Endothelial cell of umbilical vein (primary cell): Measurements from ENCODE around the gene PDZD4. TPM values are rescaled to one million over a fixed set of nuclear protein-coding genes. Genes with fewer than 3 reads are reported as not detected.

Experiments
- BruUV-seq: library from RNA; stranded (reverse); fragments of 400-500 nt; replicated peaks from 2 replicates; lab custom pipeline; 2021; lab: Mats Ljungman, UMichigan
- CTCF ChIA-PET: fragments of 300-600, 350-600 bp; sonication (Branson Sonifier 250); formaldehyde crosslinking; loops from one replicate; lab custom pipeline; 2021; ENCODE audit warnings: antibody characterized with exemption, inconsistent platforms; lab: Charles Lee
- POLR2A ChIA-PET: fragments of 300-600, 350-600 bp; sonication (Branson Sonifier 250); formaldehyde crosslinking; loops from one replicate; lab custom pipeline; 2021; ENCODE audit warnings: antibody characterized with exemption, inconsistent platforms; lab: Charles Lee
- DNase-seq: peaks from one replicate; pipeline ENCODE4 v3.0.0-alpha.2; 2011; ENCODE audit warnings: low read depth, low spot score
- FAIRE-seq: peaks from 2 replicates; lab custom pipeline; 2011; peaks lifted over from hg19 to GRCh38; lab: Jason Lieb, UNC
- H2AFZ ChIP-seq: 2 replicates; pipeline ENCODE4 v1.6.0; 2012; ENCODE audit warnings: low read depth, low read length, control low read depth, inconsistent platforms
- H3K27ac ChIP-seq: 2 replicates; pipeline ENCODE4 v1.5.1; 2011; ENCODE audit warnings: low read depth, mild to moderate bottlenecking, control low read depth, low read length, moderate library complexity; ENCODE audit not compliant: insufficient read depth
- H3K27me3 ChIP-seq, 2 experiments: 2 replicates each; pipeline versions ENCODE4 v1.6.0 to v1.6.1; 2011; ENCODE audit warnings: low read length in 2 of 2, mixed read lengths in 1 of 2; ENCODE audit not compliant: control insufficient read depth in 2 of 2, insufficient read depth in 2 of 2
- H3K36me3 ChIP-seq, 2 experiments: 2 replicates in 1 of 2; 3 replicates in 1 of 2; pipeline ENCODE4 v1.5.1; 2011; ENCODE audit warnings: low read length in 2 of 2, mild to moderate bottlenecking in 1 of 2, moderate library complexity in 1 of 2; ENCODE audit not compliant: control insufficient read depth in 2 of 2, insufficient read depth in 2 of 2; ENCODE audit errors: extremely low read depth in 1 of 2
- H3K4me1 ChIP-seq: 3 replicates; pipeline ENCODE4 v1.5.1; 2011; ENCODE audit warnings: mild to moderate bottlenecking, low read length; ENCODE audit not compliant: control insufficient read depth, insufficient read depth; ENCODE audit errors: extremely low read depth
- H3K4me2 ChIP-seq: 2 replicates; pipeline ENCODE4 v1.6.1; 2011; ENCODE audit warnings: low read length, control low read depth, mixed read lengths; ENCODE audit not compliant: insufficient read depth
- H3K4me3 ChIP-seq, 3 experiments: fragments of 200-600 bp in 1 of 3; sonication (generic), shearing (Covaris generic) in 1 of 3; replicated peaks in 1 of 3; 2 replicates each; pipeline ENCODE4 v1.5.1; 2011 to 2016; ENCODE audit warnings: control low read depth in 3 of 3, low read length in 3 of 3, mild to moderate bottlenecking in 2 of 3, inconsistent platforms in 1 of 3, low read depth in 1 of 3, moderate library complexity in 1 of 3; ENCODE audit not compliant: insufficient read depth in 1 of 3
- H3K79me2 ChIP-seq: 2 replicates; pipeline ENCODE4 v1.6.0; 2012; ENCODE audit warnings: low read length, inconsistent platforms; ENCODE audit not compliant: control insufficient read depth, insufficient read depth
- H3K9ac ChIP-seq: replicated peaks from 2 replicates; pipeline ENCODE3; 2011; ENCODE audit warnings: low read length, control low read depth; ENCODE audit not compliant: insufficient read depth; ENCODE audit errors: extremely low read depth
- H3K9me1 ChIP-seq: replicated peaks from 3 replicates; pipeline ENCODE4 v1.6.0; 2011; ENCODE audit warnings: mild to moderate bottlenecking, low read length; ENCODE audit not compliant: control insufficient read depth, insufficient read depth; ENCODE audit errors: extremely low read depth
- H3K9me3 ChIP-seq: replicated peaks from 2 replicates; pipeline ENCODE4 v1.5.1; 2012; ENCODE audit warnings: low read length, inconsistent platforms; ENCODE audit not compliant: control insufficient read depth, insufficient read depth
- H4K20me1 ChIP-seq: replicated peaks from 2 replicates; pipeline ENCODE3; 2011; ENCODE audit warnings: mild to moderate bottlenecking, low read length; ENCODE audit not compliant: control insufficient read depth, insufficient read depth; ENCODE audit errors: extremely low read depth
- CTCF ChIP-seq, 2 donors: IDR thresholded peaks; 1 replicate in 1 of 2; 2 replicates in 1 of 2; pipeline ENCODE4 v1.5.1; 2011; ENCODE audit warnings: low read length in 2 of 2, mild to moderate bottlenecking in 2 of 2, moderate library complexity in 2 of 2, control low read depth in 1 of 2, inconsistent platforms in 1 of 2, low read depth in 1 of 2; ENCODE audit not compliant: insufficient read depth in 1 of 2; ENCODE audit errors: extremely low read depth in 1 of 2
- EZH2 ChIP-seq: IDR thresholded peaks from 2 replicates; pipeline ENCODE4 v1.6.1; 2012; ENCODE audit warnings: borderline replicate concordance, low read depth, mild to moderate bottlenecking, moderate library complexity, low read length, inconsistent platforms; ENCODE audit not compliant: severe bottlenecking
- FOS ChIP-seq: IDR thresholded peaks from 2 replicates; pipeline ENCODE4 v1.6.1; 2011; ENCODE audit warnings: mild to moderate bottlenecking, low read length, moderate library complexity, borderline replicate concordance; ENCODE audit not compliant: insufficient read depth
- GATA2 ChIP-seq: IDR thresholded peaks from 2 replicates; pipeline ENCODE4 v1.7.0; 2011; ENCODE audit warnings: low read depth, mild to moderate bottlenecking, moderate library complexity, mixed read lengths, low read length; ENCODE audit not compliant: insufficient read length, insufficient read depth
- JUN ChIP-seq: IDR thresholded peaks from 2 replicates; pipeline ENCODE4 v1.6.1; 2011; ENCODE audit warnings: borderline replicate concordance, low read depth; ENCODE audit not compliant: insufficient read length, insufficient read depth
- MAX ChIP-seq: IDR thresholded peaks from 2 replicates; pipeline ENCODE4 v1.6.1; 2011; ENCODE audit not compliant: insufficient read depth, insufficient read length
- MYC ChIP-seq: IDR thresholded peaks from one replicate; pipeline ENCODE4 v1.6.1; 2011; ENCODE audit warnings: mild to moderate bottlenecking, low read depth, low read length
- POLR2A ChIP-seq: IDR thresholded peaks from 2 replicates; pipeline ENCODE4 v1.6.1; 2012; ENCODE audit warnings: low read depth, mild to moderate bottlenecking, control low read depth, low read length
- POLR2AphosphoS5 ChIP-seq: IDR thresholded peaks from 2 replicates; pipeline ENCODE4 v1.6.1; 2012; ENCODE audit warnings: low read depth, mild to moderate bottlenecking, control low read depth, low read length, moderate library complexity; ENCODE audit not compliant: insufficient read depth
- dilution Hi-C: fragments of 300-500 bp; cut with MboI; formaldehyde crosslinking; loops from one replicate; pipeline ENCODE4 v1.15.0; 2019; ENCODE audit warnings: low sequenced_read_pairs; ENCODE audit not compliant: extremely low pct_ligation_motif_present
- intact Hi-C: fragments of 100-400 bp; cut with micrococcal nuclease; formaldehyde crosslinking; loops from one replicate; pipeline ENCODE4 v1.10.0; 2022
- polyA plus RNA-seq, 4 experiments: library from polyadenylated mRNA; depleted of rRNA in 3 of 4; stranded (reverse) in 3 of 4; unstranded in 1 of 4; fragments of >200 nt; gene quantifications; 2 replicates each; pipeline versions ENCODE4 v1.2.1 to v1.2.3, GENCODE V29; 2011 to 2012; ENCODE audit warnings: missing spikeins in 1 of 4
- total RNA-seq: library from RNA; stranded (reverse); gene quantifications from 2 replicates; pipeline ENCODE4 v1.2.3, GENCODE V29; 2021

PDZD4 gene
- total and polyA plus RNA-seq, 2 donors (not counting 3 experiments of a cell fraction or from before 2014, with no cell fraction given) = 0.07 to 0.09 TPM

- Histone ChIP-seq H3K9ac (no peak overlapping the region), H3K4me1 (peaks cover 20% of the 10 kb centered on the region), H3K9me1 (no peaks in the 10 kb centered on the region), H4K20me1 (no peaks in the 10 kb centered on the region), H3K27ac (no peak overlapping the region), H3K36me3 (no peaks in the 10 kb centered on the region), H3K27me3 (no peaks in the 10 kb centered on the region), H2AFZ (no peak overlapping the region), H3K9me3 (no peaks in the 10 kb centered on the region), H3K79me2 (no peaks in the 10 kb centered on the region), H3K4me3 (no peak overlapping the region), H3K4me2 (no peak overlapping the region)
- no TSS peak for BruUV-seq
- DNase-seq (no peak), FAIRE-seq (no peak)
- dilution Hi-C loops = no loop called here
- ChIA-PET POLR2A (no interaction called here), CTCF (interaction anchor here (1.1 to 4.6 kb wide), 4 partner anchors 8 to 186 kb away, joined by 3 to 68 read pairs (median 12); no protein-coding TSS in a partner anchor)
- intact Hi-C loops = loop anchor here (10.0 kb wide), 1 partner anchor 281 kb away; no protein-coding TSS in a partner anchor
- TF ChIP-seq JUN (no peak), FOS (no peak), MYC (no peak)
Measured at GRCh38 chrX:153763298-153763932, 66.9 kb downstream of the PDZD4 start.

GRCh38 chrX:153762626-153763173 is 67.6 kb downstream of the PDZD4 start:
- Histone ChIP-seq H3K9me3 (no peaks in the 10 kb centered on the region), H3K27me3 (no peaks in the 10 kb centered on the region), H3K9ac (no peak overlapping the region), H3K4me3 (no peak overlapping the region), H3K79me2 (no peaks in the 10 kb centered on the region), H3K36me3 (no peaks in the 10 kb centered on the region), H3K4me2 (no peak overlapping the region), H3K27ac (no peak overlapping the region), H3K4me1 (peaks cover 20% of the 10 kb centered on the region), H4K20me1 (no peaks in the 10 kb centered on the region), H2AFZ (no peak overlapping the region), H3K9me1 (no peaks in the 10 kb centered on the region)
- intact Hi-C loops (loop anchor here (10.0 kb wide), 1 partner anchor 282 kb away; no protein-coding TSS in a partner anchor), dilution Hi-C loops (no loop called here)
- POLR2A ChIA-PET = no interaction called here
- CTCF ChIA-PET = interaction anchor here (1.3 to 4.6 kb wide), 3 partner anchors 8 to 186 kb away, joined by 4 to 68 read pairs (median 20); no protein-coding TSS in a partner anchor
- FAIRE-seq (no peak), DNase-seq (no peak)
- TF ChIP-seq POLR2AphosphoS5 = no peak
- no peak for TF ChIP-seq CTCF (IDR thresholded peaks at IDR 0.05; ENCODE audit: extremely low read depth in 1 of 2, insufficient read depth in 1 of 2, low read depth in 1 of 2, low read length in 2 of 2)
- TF ChIP-seq GATA2 = no peak
- no peak for TF ChIP-seq JUN
- TF ChIP-seq POLR2A = no peak
- TF ChIP-seq MAX = no peak
- no peak for TF ChIP-seq EZH2
- no peak for TF ChIP-seq FOS
- TF ChIP-seq MYC = no peak
- BruUV-seq = no TSS peak
